Trophoblast cell (in vitro differentiated cells and primary cell): ENCODE results near the gene PPP1R1B.

Experiments
- DNase-seq, 2 donors: peaks; one replicate each; pipeline ENCODE4 v3.0.0-alpha.2; 2016
- H2AFZ ChIP-seq: 2 replicates; pipeline ENCODE4 v1.6.1; 2013; ENCODE audit warnings: low read length, moderate library complexity, mild to moderate bottlenecking; ENCODE audit not compliant: insufficient read depth, poor library complexity
- H2AK5ac ChIP-seq: 2 replicates; pipeline ENCODE4 v1.6.1; 2013; ENCODE audit warnings: mild to moderate bottlenecking, low read length
- H2BK120ac ChIP-seq: 2 replicates; pipeline ENCODE4 v1.6.1; 2013; ENCODE audit warnings: low read length, mild to moderate bottlenecking, moderate library complexity; ENCODE audit not compliant: insufficient read depth, poor library complexity
- H2BK12ac ChIP-seq: 2 replicates; pipeline ENCODE4 v1.6.1; 2013; ENCODE audit warnings: mild to moderate bottlenecking, low read length, moderate library complexity
- H2BK5ac ChIP-seq: 2 replicates; pipeline ENCODE4 v1.6.1; 2013; ENCODE audit warnings: low read length, low read depth, moderate library complexity, mild to moderate bottlenecking; ENCODE audit not compliant: poor library complexity
- H3K14ac ChIP-seq: 2 replicates; pipeline ENCODE4 v1.6.1; 2013; ENCODE audit warnings: mild to moderate bottlenecking, low read length
- H3K18ac ChIP-seq: 2 replicates; pipeline ENCODE4 v1.6.1; 2013; ENCODE audit warnings: mild to moderate bottlenecking, low read length
- H3K23ac ChIP-seq: 2 replicates; pipeline ENCODE4 v1.6.1; 2013; ENCODE audit warnings: low read length
- H3K27ac ChIP-seq: 2 replicates; pipeline ENCODE4 v1.5.1; 2013; ENCODE audit warnings: low read depth, mild to moderate bottlenecking, inconsistent platforms, low read length, moderate library complexity
- H3K27me3 ChIP-seq: 2 replicates; pipeline ENCODE4 v1.6.1; 2013; ENCODE audit warnings: inconsistent platforms, mild to moderate bottlenecking, low read length, moderate library complexity; ENCODE audit not compliant: insufficient read depth
- H3K36me3 ChIP-seq, 2 experiments: 1 replicate in 1 of 2; 2 replicates in 1 of 2; pipeline ENCODE4 v1.6.1; 2013; ENCODE audit warnings: low read length in 2 of 2, mild to moderate bottlenecking in 2 of 2, moderate library complexity in 1 of 2; ENCODE audit not compliant: insufficient read depth in 2 of 2, control insufficient read depth in 1 of 2
- H3K4ac ChIP-seq: 2 replicates; pipeline ENCODE4 v1.6.1; 2013; ENCODE audit warnings: low read depth, mild to moderate bottlenecking, low read length, moderate library complexity
- H3K4me1 ChIP-seq, 2 experiments: 1 replicate in 1 of 2; 2 replicates in 1 of 2; pipeline ENCODE4 v1.6.1; 2013; ENCODE audit warnings: low read length in 2 of 2, mild to moderate bottlenecking in 2 of 2, moderate library complexity in 1 of 2; ENCODE audit not compliant: insufficient read depth in 2 of 2, control insufficient read depth in 1 of 2
- H3K4me2 ChIP-seq: 2 replicates; pipeline ENCODE4 v1.6.1; 2013; ENCODE audit warnings: inconsistent platforms, mild to moderate bottlenecking, low read length, moderate library complexity
- H3K4me3 ChIP-seq: 2 replicates; pipeline ENCODE4 v1.5.1; 2013; ENCODE audit warnings: mild to moderate bottlenecking, low read depth, low read length, inconsistent platforms
- H3K79me1 ChIP-seq: one replicate; pipeline ENCODE4 v1.6.1; 2013; ENCODE audit warnings: low read length
- H3K79me2 ChIP-seq: 2 replicates; pipeline ENCODE4 v1.6.1; 2013; ENCODE audit warnings: low read length, mild to moderate bottlenecking; ENCODE audit not compliant: control insufficient read depth, insufficient read depth, poor library complexity
- H3K9ac ChIP-seq: 2 replicates; pipeline ENCODE4 v1.6.1; 2013; ENCODE audit warnings: mild to moderate bottlenecking, low read length
- H3K9me3 ChIP-seq: 2 replicates; pipeline ENCODE4 v1.6.1; 2013; ENCODE audit warnings: low read depth, mild to moderate bottlenecking, control low read depth, inconsistent platforms, low read length; ENCODE audit not compliant: insufficient read depth
- H4K12ac ChIP-seq: 2 replicates; pipeline ENCODE4 v1.6.1; 2013; ENCODE audit warnings: low read depth, mild to moderate bottlenecking, low read length, moderate library complexity
- H4K8ac ChIP-seq: 2 replicates; pipeline ENCODE4 v1.6.1; 2013; ENCODE audit warnings: low read depth, mild to moderate bottlenecking, low read length, moderate library complexity
- H4K91ac ChIP-seq: one replicate; pipeline ENCODE4 v1.6.1; 2013; ENCODE audit warnings: low read depth, mild to moderate bottlenecking, low read length, moderate library complexity
- WGBS: extraction: QIAGEN DNeasy Blood & Tissue Kit; methylation state at CpG from one replicate; pipeline ENCODE4 v1.1.7; 2013; ENCODE audit warnings: missing lambda C conversion rate; ENCODE audit not compliant: insufficient read length, insufficient coverage; ENCODE audit errors: extremely low coverage; 5-methylcytosine and 5-hydroxymethylcytosine counted together

PPP1R1B gene

DNA sequence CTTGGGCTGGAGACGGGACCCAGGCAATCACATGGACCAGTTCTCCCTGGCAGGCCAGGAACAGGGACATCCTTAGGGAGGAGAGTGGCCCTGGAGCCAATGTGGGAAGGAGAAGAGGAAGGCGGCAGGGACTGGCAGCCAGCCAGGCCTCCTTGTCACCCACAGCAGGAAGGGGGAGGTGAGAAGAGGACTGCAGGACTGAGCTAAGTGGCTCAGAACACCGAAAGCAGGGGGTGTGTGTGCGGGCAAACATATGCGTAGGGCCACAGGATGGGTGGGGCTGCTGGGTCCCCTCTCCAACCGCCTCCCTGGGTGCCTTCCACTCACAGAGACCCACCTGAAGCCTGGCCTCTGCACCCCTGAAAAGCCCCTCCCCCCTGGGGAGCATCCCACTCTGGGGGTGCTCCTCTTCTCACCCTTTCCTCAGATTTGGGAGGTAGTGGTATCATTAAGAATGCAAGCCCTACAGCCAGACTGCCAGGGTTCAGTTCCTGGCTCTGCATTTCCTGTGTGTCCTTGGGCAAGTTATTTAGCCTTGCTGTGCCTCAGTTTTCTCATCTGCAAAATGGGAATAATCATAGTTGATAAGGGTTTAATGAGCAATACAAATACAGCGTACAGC, 49.6 kb downstream of the PPP1R1B start:
- H2BK120ac ChIP-seq: no peak overlapping the region
- peaks cover 13 to 15% of the 10 kb centered on the region in 2 experiments for H3K4me1 ChIP-seq
- no peak overlapping the region for H4K8ac ChIP-seq
- H3K4me2 ChIP-seq: no peak overlapping the region
- H3K9ac ChIP-seq: no peak overlapping the region
- H3K36me3 ChIP-seq: no peaks in the 10 kb centered on the region
- no peak overlapping the region for H2AFZ ChIP-seq
- no peak for DNase-seq
- no peak overlapping the region for H3K4ac ChIP-seq
- no peak overlapping the region for H2BK5ac ChIP-seq
- peaks cover 5% of the 10 kb centered on the region for H3K79me1 ChIP-seq
- no peak overlapping the region for H4K91ac ChIP-seq
- H4K12ac ChIP-seq: no peak overlapping the region
- H3K4me3 ChIP-seq: no peak overlapping the region
- no peak overlapping the region for H2AK5ac ChIP-seq
- no peaks in the 10 kb centered on the region for H3K79me2 ChIP-seq
- H3K9me3 ChIP-seq: peaks cover 2% of the 10 kb centered on the region
- H3K18ac ChIP-seq: no peak overlapping the region
- H3K27ac ChIP-seq: no peak overlapping the region
- H3K23ac ChIP-seq: no peak overlapping the region
- H3K27me3 ChIP-seq: no peaks in the 10 kb centered on the region
- H3K14ac ChIP-seq: no peak overlapping the region
- no CpG with 5 or more reads among the region's 7 CpGs for WGBS
- no peak overlapping the region for H2BK12ac ChIP-seq

DNA sequence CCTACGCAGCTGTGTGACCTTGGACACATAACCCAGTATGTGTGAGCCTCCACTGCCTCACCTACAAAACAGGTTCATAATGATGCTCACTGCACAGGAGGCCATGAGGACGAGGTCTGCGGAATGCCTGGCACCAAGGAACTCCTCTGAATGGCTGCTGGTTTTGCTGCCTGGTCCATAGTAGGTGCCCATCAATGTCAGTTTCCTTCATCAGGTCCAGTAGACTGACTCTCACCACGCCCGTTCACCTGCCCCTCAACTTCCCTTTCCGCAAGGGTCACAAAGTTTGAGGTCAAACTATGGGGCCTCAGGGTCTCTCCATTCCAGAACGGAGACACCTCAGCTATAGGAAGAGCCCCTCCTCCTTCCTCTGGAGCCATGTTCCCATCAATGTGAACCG, 50.3 kb downstream of the PPP1R1B start:
- Histone ChIP-seq H2AK5ac (no peak overlapping the region), H3K79me1 (peaks cover 5% of the 10 kb centered on the region), H2BK120ac (no peak overlapping the region), H3K36me3 (no peaks in the 10 kb centered on the region), H2BK12ac (no peak overlapping the region), H3K4me3 (no peak overlapping the region), H3K4ac (no peak overlapping the region), H4K91ac (no peak overlapping the region), H4K8ac (no peak overlapping the region), H3K27me3 (no peaks in the 10 kb centered on the region), H3K4me1 (peaks cover 13 to 15% of the 10 kb centered on the region in 2 experiments), H3K79me2 (no peaks in the 10 kb centered on the region), H3K14ac (no peak overlapping the region), H3K4me2 (no peak overlapping the region), H3K9me3 (peaks cover 2% of the 10 kb centered on the region), H2BK5ac (no peak overlapping the region), H3K23ac (no peak overlapping the region), H3K27ac (no peak overlapping the region), H4K12ac (no peak overlapping the region), H3K9ac (no peak overlapping the region), H2AFZ (no peak overlapping the region), H3K18ac (no peak overlapping the region)
- WGBS: no CpG with 5 or more reads among the region's 8 CpGs
- no peak for DNase-seq

DNA sequence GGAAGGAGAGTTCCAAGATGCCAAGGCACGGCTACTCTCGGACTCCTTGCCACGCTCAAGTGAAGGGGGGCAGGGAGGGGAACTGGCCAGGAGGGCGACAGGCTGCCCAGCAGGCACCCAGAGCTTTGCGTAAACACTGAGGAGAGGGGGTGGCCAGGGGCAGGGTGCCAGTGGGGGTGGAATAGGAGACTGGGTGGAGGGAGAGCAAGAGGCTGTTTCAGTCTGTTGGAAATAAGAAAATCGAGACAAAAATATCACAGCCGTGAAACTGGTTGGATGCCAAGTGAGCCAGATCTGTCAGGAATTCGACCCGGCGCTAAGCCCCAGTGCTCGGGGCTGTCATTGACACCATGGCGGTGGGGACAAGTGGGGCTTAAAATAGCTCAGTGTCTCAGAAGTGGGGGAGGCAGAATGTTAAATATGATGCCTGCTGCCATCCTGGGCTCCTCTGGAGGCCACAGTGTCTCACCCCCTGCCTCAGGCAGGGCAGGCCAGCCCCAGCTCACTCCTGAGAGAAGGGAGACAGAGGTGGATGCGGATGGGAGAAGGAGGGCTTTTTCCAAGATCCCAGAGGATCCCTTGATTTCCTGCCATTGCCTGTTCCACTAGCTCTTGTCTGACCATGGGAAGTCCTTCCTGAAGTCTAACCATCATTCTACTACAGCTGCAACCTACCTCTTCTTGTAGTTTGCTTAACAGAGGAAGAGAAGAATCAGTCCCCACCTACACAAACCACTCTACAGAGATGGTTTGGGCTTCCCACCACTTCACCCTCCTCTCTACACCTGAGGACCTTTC, 51.0 kb downstream of the PPP1R1B start:
- DNase-seq: no peak
- WGBS: no CpG with 5 or more reads among the region's 13 CpGs
- H2BK120ac ChIP-seq: no peak overlapping the region
- no peak overlapping the region for H2AFZ ChIP-seq
- no peak overlapping the region for H3K18ac ChIP-seq
- H3K4me1 ChIP-seq: peaks cover 13 to 15% of the 10 kb centered on the region in 2 experiments
- H3K9me3 ChIP-seq: peaks cover 2% of the 10 kb centered on the region
- H4K8ac ChIP-seq: no peak overlapping the region
- H3K79me1 ChIP-seq: peaks cover 5% of the 10 kb centered on the region
- no peaks in the 10 kb centered on the region for H3K27me3 ChIP-seq
- no peak overlapping the region for H3K23ac ChIP-seq
- H2AK5ac ChIP-seq: no peak overlapping the region
- no peak overlapping the region for H4K12ac ChIP-seq
- no peak overlapping the region for H3K27ac ChIP-seq
- no peak overlapping the region for H3K9ac ChIP-seq
- no peak overlapping the region for H2BK5ac ChIP-seq
- no peak overlapping the region for H3K4me3 ChIP-seq
- no peaks in the 10 kb centered on the region for H3K79me2 ChIP-seq
- no peak overlapping the region for H4K91ac ChIP-seq
- H3K14ac ChIP-seq: no peak overlapping the region
- no peaks in the 10 kb centered on the region for H3K36me3 ChIP-seq
- H3K4me2 ChIP-seq: no peak overlapping the region
- no peak overlapping the region for H3K4ac ChIP-seq
- no peak overlapping the region for H2BK12ac ChIP-seq

DNA sequence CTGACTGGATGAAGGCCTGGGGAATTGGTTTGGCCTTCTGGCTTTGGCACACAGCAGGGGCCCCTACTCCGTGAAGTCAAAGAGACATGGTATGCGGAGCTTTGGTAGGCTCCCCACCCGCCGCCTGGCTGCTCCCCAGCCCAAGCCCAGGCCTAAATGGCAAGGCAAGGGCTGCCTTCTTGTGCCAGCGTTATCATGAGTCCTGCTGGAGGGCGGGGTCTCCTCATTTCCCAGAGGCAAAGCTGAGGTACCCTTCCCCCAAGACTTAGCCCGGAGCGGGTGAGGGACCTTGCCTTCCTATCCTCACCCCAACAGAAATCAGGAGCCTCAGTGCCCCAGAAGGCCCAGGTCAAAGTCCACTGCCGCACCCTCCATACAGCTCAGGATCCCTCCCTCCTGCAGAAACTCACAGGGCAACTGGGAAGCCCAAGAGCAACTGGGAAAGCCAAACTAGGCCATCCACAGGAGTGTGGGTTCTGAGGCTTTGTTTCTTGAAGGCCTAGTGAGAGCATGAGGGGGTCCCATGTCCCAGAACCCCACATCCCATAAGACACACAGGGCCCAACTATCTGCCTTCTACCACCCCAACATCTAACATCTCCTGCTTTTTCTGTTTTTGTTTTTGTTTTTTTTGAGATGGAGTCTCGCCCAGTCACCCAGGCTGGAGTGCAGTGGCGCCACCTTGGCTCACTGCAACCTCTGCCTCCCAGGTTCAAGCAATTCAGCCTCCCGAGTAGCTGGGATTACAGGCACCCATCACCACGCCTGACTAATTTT, 51.8 kb downstream of the PPP1R1B start:
- Histone ChIP-seq H3K4me2 (no peak overlapping the region), H4K12ac (no peak overlapping the region), H2AK5ac (no peak overlapping the region), H2AFZ (no peak overlapping the region), H3K4ac (no peak overlapping the region), H3K18ac (no peak overlapping the region), H3K4me3 (no peak overlapping the region), H4K91ac (no peak overlapping the region), H2BK12ac (no peak overlapping the region), H3K79me2 (no peaks in the 10 kb centered on the region), H4K8ac (no peak overlapping the region), H3K4me1 (peaks cover 13 to 15% of the 10 kb centered on the region in 2 experiments), H3K27ac (no peak overlapping the region), H3K14ac (no peak overlapping the region), H3K27me3 (no peaks in the 10 kb centered on the region), H2BK5ac (no peak overlapping the region), H3K9me3 (peaks cover 2% of the 10 kb centered on the region), H3K23ac (no peak overlapping the region), H3K79me1 (peaks cover 5% of the 10 kb centered on the region), H3K9ac (no peak overlapping the region), H3K36me3 (no peaks in the 10 kb centered on the region), H2BK120ac (no peak overlapping the region)
- no CpG with 5 or more reads among the region's 13 CpGs for WGBS
- no peak for DNase-seq
